Measurements from ENCODE around the gene TVP23B. TPM values are rescaled to one million over a fixed set of nuclear protein-coding genes. Genes with fewer than 3 reads are reported as not detected.

Gene TVP23B
- total RNA-seq: 123 and 129 TPM in 2 replicates

GRCh38 chr17:18780991-18781718 lies at the start of gene TVP23B:
TSS of gene TVP23B (plus strand) at chr17:18781183. CDS start at chr17:18781294, 111 bp downstream.

GRCh38 chr17:18743699-18744421 lies 37.1 kb upstream of the TVP23B start, which contains the start of gene FBXW10:
TSS of gene FBXW10 (plus strand) at chr17:18744054. CDS start at chr17:18744245, 191 bp downstream.

Other genes starting within 250 kb of the TVP23B start
- gene TBC1D28, start 136.8 kb upstream of the TVP23B start, total RNA-seq: not detected in 2 replicates
- 1.7 and 3.4 TPM in 2 replicates for gene FOXO3B, start 98.9 kb upstream of the TVP23B start, total RNA-seq
- gene FBXW10, start 37.1 kb upstream of the TVP23B start, total RNA-seq: under 0.01 and 0.21 TPM in 2 replicates
- gene PRPSAP2, start 76.9 kb downstream of the TVP23B start, total RNA-seq: 36.9 and 37.1 TPM in 2 replicates
- under 0.01 TPM in 1 of 2 replicates, not detected in the other for gene SLC5A10, start 171.0 kb downstream of the TVP23B start, total RNA-seq
- 44.8 and 48.0 TPM in 2 replicates for gene FAM83G, start 223.6 kb downstream of the TVP23B start, total RNA-seq